HG03064 (cell line): Measurements from ENCODE around the gene LANCL1.

Source experiments
- ATAC-seq: cut with Tn5 transposase; IDR thresholded peaks from one replicate; pipeline ENCODE4 v1.9.1; 2021; ENCODE audit warnings: low read depth; ENCODE audit not compliant: unreplicated experiment

LANCL1 gene

DNA sequence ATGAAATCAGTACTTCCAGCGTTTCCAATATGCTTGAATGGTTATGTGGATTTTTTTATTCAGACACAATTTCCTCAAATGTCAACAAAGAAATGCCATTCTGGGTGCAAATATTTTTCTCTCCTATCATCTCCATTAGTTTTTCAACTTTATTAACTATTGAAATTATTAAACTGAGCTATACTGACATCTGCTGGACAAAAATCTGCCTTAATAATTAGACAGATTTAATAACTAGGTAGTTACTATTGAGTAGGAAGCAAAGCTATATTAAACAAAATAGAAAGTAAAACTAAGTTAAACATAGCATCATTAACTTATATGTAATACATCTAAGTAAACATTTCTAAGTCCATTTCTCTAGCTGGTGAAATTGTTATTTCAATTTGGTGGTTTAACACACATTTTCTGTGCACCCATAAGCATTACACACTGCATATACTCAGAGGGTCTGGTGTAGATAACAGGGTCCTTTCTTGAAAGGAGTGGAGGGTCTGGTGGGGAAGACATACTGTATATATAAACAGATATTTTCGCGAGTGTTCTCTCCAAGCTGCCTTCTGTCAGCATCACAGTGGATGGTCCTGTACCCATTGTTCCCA is 77.0 kb downstream of the LANCL1 start:
- no peak for ATAC-seq

DNA sequence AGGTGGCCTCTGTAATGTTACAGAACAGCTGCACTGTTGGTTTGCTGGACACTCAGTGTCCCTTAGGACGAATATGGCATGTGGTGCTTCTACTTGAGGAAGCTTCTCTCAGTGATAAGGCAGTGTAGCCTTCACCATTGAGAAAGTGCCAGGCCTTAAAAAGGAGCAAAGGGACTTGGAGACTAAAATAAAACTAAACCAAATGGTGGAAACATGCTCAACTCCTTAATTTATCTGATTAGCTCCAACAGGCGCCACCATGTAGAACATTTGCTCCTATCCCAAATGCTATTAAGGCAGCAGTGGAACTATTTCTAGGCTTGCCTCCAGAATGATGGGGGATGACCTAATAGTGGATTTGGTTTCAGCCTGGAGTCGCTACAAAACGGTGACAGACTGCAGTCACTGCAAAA is 84.1 kb downstream of the LANCL1 start:
- no peak for ATAC-seq

DNA sequence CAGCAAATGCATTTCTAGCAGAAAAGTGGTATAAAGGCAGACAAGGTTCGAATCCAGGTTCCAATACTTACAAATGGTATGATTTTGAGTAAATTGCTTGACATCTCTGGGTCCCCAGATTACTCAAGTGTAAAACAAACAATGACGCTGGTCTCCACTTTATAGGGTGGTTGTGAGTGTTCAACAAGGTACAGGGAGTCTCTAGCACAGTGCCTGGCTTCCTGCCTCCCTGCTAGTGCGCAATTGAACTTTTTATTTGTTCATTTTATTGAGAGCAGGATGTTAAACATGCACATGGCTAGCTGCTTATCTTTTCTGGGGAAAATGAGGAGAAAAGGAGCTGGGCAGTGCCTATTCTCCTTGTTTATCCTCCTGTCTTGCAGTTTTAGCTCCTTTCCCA is 86.7 kb downstream of the LANCL1 start:
- ATAC-seq: no peak

DNA sequence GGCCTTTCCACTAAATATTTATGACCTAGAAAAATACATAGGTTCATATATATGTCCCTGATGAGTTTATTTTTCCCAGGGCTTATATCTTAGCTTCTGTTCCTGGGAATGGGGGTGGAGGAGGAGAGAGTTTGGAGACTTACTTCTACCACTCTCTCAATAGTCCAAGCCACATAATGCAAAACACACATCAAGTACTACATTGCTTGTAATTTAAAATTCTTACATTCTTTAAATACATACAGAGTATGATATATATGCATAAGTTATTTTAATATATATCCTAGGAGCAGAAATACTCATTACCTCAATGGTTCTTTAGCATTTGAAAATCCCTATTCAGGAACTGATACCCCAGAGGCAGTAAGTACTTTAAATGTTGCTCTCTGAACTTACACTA is 88.4 kb downstream of the LANCL1 start:
- no peak for ATAC-seq

DNA sequence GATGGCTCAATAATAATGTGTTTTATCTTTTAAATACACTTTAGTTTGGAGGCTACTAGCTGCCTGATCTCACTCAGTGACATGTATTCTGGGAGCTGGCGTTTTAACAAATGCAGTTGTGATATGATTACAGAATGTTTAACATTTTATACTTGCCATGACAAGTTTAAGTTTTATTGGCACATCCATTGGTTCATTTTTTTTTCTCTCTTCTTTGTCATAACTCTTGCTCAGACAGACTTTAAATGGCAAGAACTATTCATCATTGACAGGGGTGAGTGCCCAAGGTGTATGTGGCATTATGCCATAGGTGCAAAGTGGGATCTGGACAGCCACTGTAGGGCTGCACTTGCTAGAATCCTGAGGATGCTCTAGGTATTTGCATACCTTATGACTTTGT is 89.5 kb downstream of the LANCL1 start:
- no peak for ATAC-seq
